CD4-positive, alpha-beta T cell (primary cell): ENCODE results near the gene ELFN1. TPM values are rescaled to one million over a fixed set of nuclear protein-coding genes. Genes with fewer than 3 reads are reported as not detected.

Source experiments
- ATAC-seq: fragments of 200-7000 bp; cut with Tn5 transposase; one replicate; pipeline ENCODE4 v1.10.0; 2022; ENCODE audit warnings: mild to moderate bottlenecking; ENCODE audit not compliant: poor library complexity
- CTCF ChIA-PET: fragments of 350-600 bp; sonication (Branson Sonifier 250); formaldehyde crosslinking; loops from one replicate; lab custom pipeline; 2021; ENCODE audit warnings: antibody characterized with exemption, inconsistent platforms; lab: Charles Lee
- POLR2A ChIA-PET: fragments of 350-600 bp; sonication (Branson Sonifier 250); formaldehyde crosslinking; loops from one replicate; lab custom pipeline; 2021; ENCODE audit warnings: antibody characterized with exemption, inconsistent platforms; lab: Charles Lee
- DNase-seq, 14 experiments: peaks; one replicate each; pipeline ENCODE4 v3.0.0-alpha.2; 2013 to 2020; ENCODE audit warnings: mixed read lengths in 2 of 14
- H3K27ac ChIP-seq, 2 donors: one replicate each; pipeline versions ENCODE4 v1.5.1 to v1.7.0; 2013; ENCODE audit warnings: low read length in 2 of 2, low read depth in 1 of 2, mild to moderate bottlenecking in 1 of 2
- H3K27me3 ChIP-seq, 2 experiments: 1 replicate in 1 of 2; 2 replicates in 1 of 2; pipeline versions ENCODE4 v1.6.1 to v1.7.0; 2013; ENCODE audit warnings: low read length in 2 of 2, control low read depth in 1 of 2, mild to moderate bottlenecking in 1 of 2, moderate library complexity in 1 of 2; ENCODE audit not compliant: insufficient read depth in 2 of 2, control insufficient read depth in 1 of 2
- H3K36me3 ChIP-seq: one replicate; pipeline ENCODE4 v1.6.1; 2013; ENCODE audit warnings: low read length, control low read depth; ENCODE audit not compliant: insufficient read depth
- H3K4me1 ChIP-seq: one replicate; pipeline ENCODE4 v1.6.1; 2013; ENCODE audit warnings: low read length, control low read depth; ENCODE audit not compliant: insufficient read depth
- H3K4me3 ChIP-seq: one replicate; pipeline ENCODE4 v1.5.1; 2013; ENCODE audit warnings: mild to moderate bottlenecking, low read length, moderate library complexity
- H3K9me3 ChIP-seq, 2 experiments: 1 replicate in 1 of 2; 2 replicates in 1 of 2; pipeline versions ENCODE4 v1.6.1 to v1.7.0; 2013; ENCODE audit warnings: low read length in 2 of 2, mild to moderate bottlenecking in 2 of 2, control low read depth in 1 of 2, moderate library complexity in 1 of 2; ENCODE audit not compliant: control insufficient read depth in 1 of 2, insufficient read depth in 1 of 2
- H3K27ac Mint-ChIP-seq: one replicate; pipeline ENCODE4 v1.8.0; 2020; ENCODE audit warnings: mixed read lengths
- H3K27me3 Mint-ChIP-seq: one replicate; pipeline ENCODE4 v1.8.0; 2021; ENCODE audit warnings: mixed read lengths
- H3K36me3 Mint-ChIP-seq: one replicate; pipeline ENCODE4 v1.8.0; 2021; ENCODE audit warnings: low read depth, mixed read lengths
- H3K4me1 Mint-ChIP-seq: one replicate; pipeline ENCODE4 v1.8.0; 2021; ENCODE audit warnings: low read depth, mixed read lengths
- H3K4me3 Mint-ChIP-seq: one replicate; pipeline ENCODE4 v1.8.0; 2020; ENCODE audit warnings: mild to moderate bottlenecking, mixed read lengths
- H3K9me3 Mint-ChIP-seq: one replicate; pipeline ENCODE4 v1.8.0; 2020; ENCODE audit warnings: mixed read lengths
- intact Hi-C, 2 experiments: fragments of 100-400 bp; cut with DNase I in 1 of 2; cut with micrococcal nuclease in 1 of 2; formaldehyde crosslinking; loops; one replicate each; pipeline versions ENCODE4 v1.15.1 to v1.9.0; 2023 to 2025; cut with DNase I, micrococcal nuclease
- total RNA-seq, 174 experiments: library from RNA in 2 of 174; stranded (reverse) in 2 of 174; gene quantifications; one replicate each; pipeline ENCODE4 v1.2.3 and lab custom pipeline; 2021 to 2026
- TF ChIP-seq, protein P1 (sequence below): fragments of 200-600 bp; IDR thresholded peaks from one replicate; pipeline ENCODE4 v1.8.0; 2022; ENCODE audit warnings: antibody characterized with exemption, mild to moderate bottlenecking

ELFN1 gene
- total RNA-seq, 2 experiments from 2014 or later, result not detected

DNA sequence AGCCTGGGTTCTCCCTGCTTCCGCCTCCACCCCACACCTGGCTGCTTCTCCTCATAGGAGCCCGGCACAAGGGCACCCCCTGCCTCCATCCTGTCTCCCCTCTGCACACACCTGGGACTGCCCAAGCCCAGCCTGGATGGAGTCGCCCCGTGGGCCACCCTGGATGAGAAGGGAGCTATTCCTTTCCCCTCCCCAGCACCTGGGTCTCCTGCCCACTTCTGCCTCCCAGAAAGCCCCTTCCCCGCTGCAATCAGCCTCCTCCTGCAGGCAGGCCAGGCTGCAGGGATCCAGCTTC, 45.2 kb downstream of the ELFN1 start:
- Mint-ChIP-seq H3K27ac (no peak overlapping the region), H3K4me1 (peaks cover 9% of the 10 kb centered on the region), H3K27me3 (no peaks in the 10 kb centered on the region), H3K4me3 (no peak overlapping the region), H3K9me3 (no peaks in the 10 kb centered on the region), H3K36me3 (no peaks in the 10 kb centered on the region)
- ChIA-PET POLR2A (no interaction called here), CTCF (no interaction called here)
- H3K4me3 ChIP-seq, result no peak overlapping the region
- H3K9me3 ChIP-seq, result peaks cover 0 to 22% of the 10 kb centered on the region in 2 experiments
- DNase-seq, result no peak
- no peaks in the 10 kb centered on the region for H3K36me3 ChIP-seq
- no peak overlapping the region for H3K27ac ChIP-seq
- intact Hi-C loops, result no loop called here
- peaks cover 0 to 5% of the 10 kb centered on the region in 2 experiments for H3K27me3 ChIP-seq
- TF ChIP-seq, protein P1, sequence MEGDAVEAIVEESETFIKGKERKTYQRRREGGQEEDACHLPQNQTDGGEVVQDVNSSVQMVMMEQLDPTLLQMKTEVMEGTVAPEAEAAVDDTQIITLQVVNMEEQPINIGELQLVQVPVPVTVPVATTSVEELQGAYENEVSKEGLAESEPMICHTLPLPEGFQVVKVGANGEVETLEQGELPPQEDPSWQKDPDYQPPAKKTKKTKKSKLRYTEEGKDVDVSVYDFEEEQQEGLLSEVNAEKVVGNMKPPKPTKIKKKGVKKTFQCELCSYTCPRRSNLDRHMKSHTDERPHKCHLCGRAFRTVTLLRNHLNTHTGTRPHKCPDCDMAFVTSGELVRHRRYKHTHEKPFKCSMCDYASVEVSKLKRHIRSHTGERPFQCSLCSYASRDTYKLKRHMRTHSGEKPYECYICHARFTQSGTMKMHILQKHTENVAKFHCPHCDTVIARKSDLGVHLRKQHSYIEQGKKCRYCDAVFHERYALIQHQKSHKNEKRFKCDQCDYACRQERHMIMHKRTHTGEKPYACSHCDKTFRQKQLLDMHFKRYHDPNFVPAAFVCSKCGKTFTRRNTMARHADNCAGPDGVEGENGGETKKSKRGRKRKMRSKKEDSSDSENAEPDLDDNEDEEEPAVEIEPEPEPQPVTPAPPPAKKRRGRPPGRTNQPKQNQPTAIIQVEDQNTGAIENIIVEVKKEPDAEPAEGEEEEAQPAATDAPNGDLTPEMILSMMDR, result no peak
- H3K4me1 ChIP-seq, result peaks cover 5% of the 10 kb centered on the region
- no peak for ATAC-seq

GRCh38 chr7:1715671-1716074, 45.6 kb downstream of the ELFN1 start:
- H3K27me3 Mint-ChIP-seq, result no peaks in the 10 kb centered on the region
- TF ChIP-seq, protein P1, result no peak
- ATAC-seq, result no peak
- Histone ChIP-seq H3K4me3 (no peak overlapping the region), H3K9me3 (peaks cover 0 to 18% of the 10 kb centered on the region in 2 experiments), H3K27ac (no peak overlapping the region), H3K4me1 (peaks cover 5% of the 10 kb centered on the region), H3K36me3 (no peaks in the 10 kb centered on the region), H3K27me3 (peaks cover 0 to 2% of the 10 kb centered on the region in 2 experiments)
- no peak for DNase-seq
- ChIA-PET POLR2A (no interaction called here), CTCF (no interaction called here)
- H3K4me3 Mint-ChIP-seq, result no peak overlapping the region
- peaks cover 9% of the 10 kb centered on the region for H3K4me1 Mint-ChIP-seq
- H3K9me3 Mint-ChIP-seq, result no peaks in the 10 kb centered on the region
- intact Hi-C loops, result no loop called here
- H3K36me3 Mint-ChIP-seq, result no peaks in the 10 kb centered on the region
- no peak overlapping the region for H3K27ac Mint-ChIP-seq

DNA sequence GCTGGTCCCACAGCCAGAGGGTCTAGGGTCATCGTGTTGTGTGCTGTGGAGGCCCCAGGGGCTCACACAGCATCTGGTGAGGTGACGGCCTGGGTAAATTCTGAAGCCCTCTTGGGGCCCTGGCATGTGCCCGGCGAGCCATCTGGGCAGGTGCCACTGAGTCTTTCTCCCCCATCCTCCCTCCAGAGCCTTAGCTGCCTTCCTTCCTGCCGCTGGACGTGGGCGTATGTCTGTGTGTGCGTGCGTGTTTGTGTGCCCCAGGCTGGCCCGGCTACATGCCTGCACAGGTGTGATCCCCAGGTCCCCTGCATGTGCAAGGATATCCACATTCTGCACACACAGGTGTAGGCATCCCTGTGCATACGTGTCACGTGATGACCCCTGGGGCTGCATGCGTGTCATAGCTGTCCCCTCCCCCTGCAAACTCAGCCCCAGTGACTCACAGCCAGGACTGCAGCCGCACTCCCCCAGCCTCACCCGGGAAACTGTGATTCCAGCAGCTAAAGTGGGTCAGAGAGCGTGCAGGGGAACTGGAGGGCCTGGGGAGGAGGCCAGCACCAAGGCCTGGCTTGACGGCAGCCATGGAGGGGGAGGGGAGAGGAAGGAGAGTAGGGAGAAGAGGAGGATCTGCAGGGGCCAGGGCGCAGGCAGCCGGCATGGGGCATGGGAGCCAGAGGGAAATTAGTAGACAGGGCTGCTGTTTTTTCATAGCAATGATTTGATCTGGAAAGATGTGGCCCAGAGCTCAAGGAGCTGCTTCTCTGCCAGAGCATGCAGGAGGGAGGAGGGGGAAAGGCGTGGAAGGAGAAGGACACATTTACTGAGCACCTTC, 46.4 kb downstream of the ELFN1 start:
- no peak overlapping the region for H3K4me3 Mint-ChIP-seq
- POLR2A ChIA-PET, result no interaction called here
- no peaks in the 10 kb centered on the region for H3K27me3 Mint-ChIP-seq
- TF ChIP-seq, protein P1, result no peak
- peaks cover 0 to 11% of the 10 kb centered on the region in 2 experiments for H3K9me3 ChIP-seq
- CTCF ChIA-PET, result no interaction called here
- DNase-seq, result peak in 1 of 14 experiments; percentile 10
- H3K36me3 Mint-ChIP-seq, result no peaks in the 10 kb centered on the region
- H3K27ac Mint-ChIP-seq, result no peak overlapping the region
- peaks cover 0 to 2% of the 10 kb centered on the region in 2 experiments for H3K27me3 ChIP-seq
- intact Hi-C loops, result no loop called here
- H3K4me1 Mint-ChIP-seq, result peaks cover 9% of the 10 kb centered on the region
- peak; percentile 54 for ATAC-seq
- H3K4me1 ChIP-seq, result peaks cover 5% of the 10 kb centered on the region
- no peaks in the 10 kb centered on the region for H3K36me3 ChIP-seq
- no peak overlapping the region for H3K4me3 ChIP-seq
- H3K27ac ChIP-seq, result no peak overlapping the region
- H3K9me3 Mint-ChIP-seq, result no peaks in the 10 kb centered on the region
